ENCODE measurements around the gene LLCFC1.

GRCh38 chr7:142890874-142891485, 48.3 kb upstream of the LLCFC1 start:
- no peak for TF ChIP-seq CTCF (conservative IDR thresholded peaks at IDR 0.05; ENCODE audit: low read length)
- TF ChIP-seq EZH2phosphoT487 (IDR thresholded peaks at IDR 0.05; ENCODE audit: borderline replicate concordance, low read depth, low read length): no peak

All from OCI-LY7 (cell line).